Measurements from ENCODE around the gene PEAK1.

GRCh38 chr15:77093436-77093835 lies 326.5 kb downstream of the PEAK1 start:
- TF ChIP-seq CTCF (IDR thresholded peaks at IDR 0.05; ENCODE audit: insufficient read depth, low read length) (no peak), POLR2AphosphoS5 (IDR thresholded peaks at IDR 0.05; ENCODE audit: low read depth) (no peak), GABPA (IDR thresholded peaks at IDR 0.05; ENCODE audit: low read depth) (no peak)
